K562 (cell line): ENCODE measurements around the gene DMXL1. TPM values are rescaled to one million over a fixed set of nuclear protein-coding genes. Genes with fewer than 3 reads are reported as not detected.

Experiments
- CAMTA2 ChIP-seq: fragments of 250-450 bp; sonication (Bioruptor Pico); conservative IDR thresholded peaks from 2 replicates; pipeline ENCODE4 v1.5.1; 2022
- CREM ChIP-seq: IDR thresholded peaks from 2 replicates; pipeline ENCODE4 v1.6.1; 2014; ENCODE audit warnings: antibody characterized with exemption, low read depth
- DPF2 ChIP-seq: fragments of 450-650 bp; IDR thresholded peaks from 2 replicates; pipeline ENCODE4 v1.6.1; 2016
- ETV1 ChIP-seq: fragments of 450-650 bp; conservative IDR thresholded peaks from 2 replicates; pipeline ENCODE4 v1.6.1; 2016; ENCODE audit warnings: missing genetic modification characterization, control low read depth, low read depth, missing compliant biosample characterization
- FOXK2 ChIP-seq, 2 experiments: fragments of 450-650 bp; IDR thresholded peaks in 1 of 2; conservative IDR thresholded peaks in 1 of 2; 2 replicates each; pipeline ENCODE4 v1.6.1; 2016; ENCODE audit warnings: low read depth in 2 of 2, mild to moderate bottlenecking in 1 of 2
- MED1 ChIP-seq: sonication (generic); formaldehyde crosslinking; IDR thresholded peaks from 2 replicates; pipeline ENCODE4 v1.8.1; 2023; ENCODE audit warnings: missing genetic modification reagents, borderline replicate concordance
- MEIS2 ChIP-seq: fragments of 450-650 bp; IDR thresholded peaks from 2 replicates; pipeline ENCODE4 v1.6.1; 2014; ENCODE audit warnings: mild to moderate bottlenecking; ENCODE audit not compliant: partially characterized antibody
- PKNOX1 ChIP-seq: fragments of 450-650 bp; IDR thresholded peaks from 2 replicates; pipeline ENCODE4 v1.6.1; 2016
- POLR2AphosphoS2 ChIP-seq: IDR thresholded peaks from 2 replicates; pipeline ENCODE4 v1.6.1; 2012; ENCODE audit warnings: low read length, improper control_type of control experiment
- SIX5 ChIP-seq, 2 experiments: IDR thresholded peaks; 2 replicates each; pipeline ENCODE4 v1.6.1; 2011; ENCODE audit warnings: low read length in 2 of 2, borderline replicate concordance in 1 of 2, low read depth in 1 of 2, mild to moderate bottlenecking in 1 of 2, moderate library complexity in 1 of 2; ENCODE audit not compliant: insufficient read depth in 1 of 2
- STAT5B ChIP-seq: fragments of 250-450 bp; sonication (Bioruptor Pico); IDR thresholded peaks from 2 replicates; pipeline ENCODE4 v1.8.0; 2021; ENCODE audit warnings: mild to moderate bottlenecking, inconsistent platforms
- THRA ChIP-seq: fragments of 450-650 bp; IDR thresholded peaks from 2 replicates; pipeline ENCODE4 v1.6.1; 2017; ENCODE audit warnings: mild to moderate bottlenecking, moderate library complexity
- TSC22D4 ChIP-seq: fragments of 450-650 bp; IDR thresholded peaks from 2 replicates; pipeline ENCODE4 v1.6.1; 2016; ENCODE audit warnings: missing genetic modification characterization, missing biosample characterization, control low read depth
- ZNF589 ChIP-seq: fragments of 200-800 bp; sonication (Bioruptor generic); IDR thresholded peaks from 2 replicates; pipeline ENCODE4 v1.6.1; 2016; ENCODE audit warnings: low read depth, missing genetic modification characterization, missing compliant biosample characterization
- ZNF76 ChIP-seq: fragments of 250-450 bp; sonication (Bioruptor Pico); IDR thresholded peaks from 2 replicates; pipeline ENCODE4 v1.4.0; 2020; ENCODE audit warnings: mild to moderate bottlenecking, moderate library complexity, borderline replicate concordance
- polyA plus RNA-seq, 8 experiments: library from polyadenylated mRNA; depleted of rRNA in 4 of 8; stranded (reverse) in 5 of 8; unstranded in 3 of 8; fragments of >200 nt; fragmentation: Nextera tagmentation in 2 of 8; fragmentation: Illumina TruSeq in 1 of 8; extraction: Ambion mirVana in 2 of 8; extraction: Trizol in 1 of 8; gene quantifications; 2 replicates each; pipeline versions ENCODE4 v1.2.1 to v1.2.3, GENCODE V29; 2011 to 2014; ENCODE audit warnings: inconsistent platforms in 1 of 8, missing spikeins in 1 of 8
- total RNA-seq, 7 experiments: library from RNA; depleted of rRNA in 6 of 7; stranded (reverse); fragments of >200 nt in 6 of 7; fragmentation: Illumina TruSeq in 2 of 7; extraction: Trizol in 2 of 7; gene quantifications; 2 replicates each; pipeline versions ENCODE4 v1.2.1 to v1.2.3, GENCODE V29; 2011 to 2021; ENCODE audit warnings: low replicate concordance in 1 of 7
- TF ChIP-seq, protein P1 (sequence below): fragments of 450-650 bp; IDR thresholded peaks from 2 replicates; pipeline ENCODE4 v1.6.1; 2016; ENCODE audit warnings: low read depth
- TF ChIP-seq, protein P2 (sequence below): fragments of 200-400 bp; formaldehyde crosslinking; IDR thresholded peaks from 2 replicates; pipeline ENCODE4 v1.6.1; 2017; ENCODE audit warnings: mild to moderate bottlenecking, low read depth, low read length, moderate library complexity

DMXL1 gene
- total and polyA plus RNA-seq, 9 of the 15 experiments (the other 6 are each of a cell fraction or from before 2014, with no cell fraction given) = 8.3 to 40.3 (median 30.6) TPM

DNA sequence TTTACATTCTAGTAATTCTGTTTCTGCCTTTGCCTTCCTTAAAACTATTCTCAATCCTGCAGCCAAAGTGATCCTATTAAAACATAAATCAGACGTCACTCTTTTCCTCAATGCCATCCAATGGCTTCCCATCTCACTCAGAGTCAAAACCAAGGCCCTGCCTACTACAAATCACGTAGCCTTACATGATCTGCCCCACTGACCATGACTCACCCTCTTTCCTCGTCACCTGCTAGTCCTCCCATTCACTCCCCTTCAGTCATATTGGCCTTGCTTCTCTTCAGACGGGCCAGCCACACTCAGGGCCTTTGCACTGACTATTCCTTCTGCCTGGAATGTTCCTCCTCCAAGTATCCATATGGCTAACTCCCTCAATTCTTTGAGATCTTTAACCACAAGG is 39.0 kb upstream of the DMXL1 start (continued):
- TF ChIP-seq, protein P1, sequence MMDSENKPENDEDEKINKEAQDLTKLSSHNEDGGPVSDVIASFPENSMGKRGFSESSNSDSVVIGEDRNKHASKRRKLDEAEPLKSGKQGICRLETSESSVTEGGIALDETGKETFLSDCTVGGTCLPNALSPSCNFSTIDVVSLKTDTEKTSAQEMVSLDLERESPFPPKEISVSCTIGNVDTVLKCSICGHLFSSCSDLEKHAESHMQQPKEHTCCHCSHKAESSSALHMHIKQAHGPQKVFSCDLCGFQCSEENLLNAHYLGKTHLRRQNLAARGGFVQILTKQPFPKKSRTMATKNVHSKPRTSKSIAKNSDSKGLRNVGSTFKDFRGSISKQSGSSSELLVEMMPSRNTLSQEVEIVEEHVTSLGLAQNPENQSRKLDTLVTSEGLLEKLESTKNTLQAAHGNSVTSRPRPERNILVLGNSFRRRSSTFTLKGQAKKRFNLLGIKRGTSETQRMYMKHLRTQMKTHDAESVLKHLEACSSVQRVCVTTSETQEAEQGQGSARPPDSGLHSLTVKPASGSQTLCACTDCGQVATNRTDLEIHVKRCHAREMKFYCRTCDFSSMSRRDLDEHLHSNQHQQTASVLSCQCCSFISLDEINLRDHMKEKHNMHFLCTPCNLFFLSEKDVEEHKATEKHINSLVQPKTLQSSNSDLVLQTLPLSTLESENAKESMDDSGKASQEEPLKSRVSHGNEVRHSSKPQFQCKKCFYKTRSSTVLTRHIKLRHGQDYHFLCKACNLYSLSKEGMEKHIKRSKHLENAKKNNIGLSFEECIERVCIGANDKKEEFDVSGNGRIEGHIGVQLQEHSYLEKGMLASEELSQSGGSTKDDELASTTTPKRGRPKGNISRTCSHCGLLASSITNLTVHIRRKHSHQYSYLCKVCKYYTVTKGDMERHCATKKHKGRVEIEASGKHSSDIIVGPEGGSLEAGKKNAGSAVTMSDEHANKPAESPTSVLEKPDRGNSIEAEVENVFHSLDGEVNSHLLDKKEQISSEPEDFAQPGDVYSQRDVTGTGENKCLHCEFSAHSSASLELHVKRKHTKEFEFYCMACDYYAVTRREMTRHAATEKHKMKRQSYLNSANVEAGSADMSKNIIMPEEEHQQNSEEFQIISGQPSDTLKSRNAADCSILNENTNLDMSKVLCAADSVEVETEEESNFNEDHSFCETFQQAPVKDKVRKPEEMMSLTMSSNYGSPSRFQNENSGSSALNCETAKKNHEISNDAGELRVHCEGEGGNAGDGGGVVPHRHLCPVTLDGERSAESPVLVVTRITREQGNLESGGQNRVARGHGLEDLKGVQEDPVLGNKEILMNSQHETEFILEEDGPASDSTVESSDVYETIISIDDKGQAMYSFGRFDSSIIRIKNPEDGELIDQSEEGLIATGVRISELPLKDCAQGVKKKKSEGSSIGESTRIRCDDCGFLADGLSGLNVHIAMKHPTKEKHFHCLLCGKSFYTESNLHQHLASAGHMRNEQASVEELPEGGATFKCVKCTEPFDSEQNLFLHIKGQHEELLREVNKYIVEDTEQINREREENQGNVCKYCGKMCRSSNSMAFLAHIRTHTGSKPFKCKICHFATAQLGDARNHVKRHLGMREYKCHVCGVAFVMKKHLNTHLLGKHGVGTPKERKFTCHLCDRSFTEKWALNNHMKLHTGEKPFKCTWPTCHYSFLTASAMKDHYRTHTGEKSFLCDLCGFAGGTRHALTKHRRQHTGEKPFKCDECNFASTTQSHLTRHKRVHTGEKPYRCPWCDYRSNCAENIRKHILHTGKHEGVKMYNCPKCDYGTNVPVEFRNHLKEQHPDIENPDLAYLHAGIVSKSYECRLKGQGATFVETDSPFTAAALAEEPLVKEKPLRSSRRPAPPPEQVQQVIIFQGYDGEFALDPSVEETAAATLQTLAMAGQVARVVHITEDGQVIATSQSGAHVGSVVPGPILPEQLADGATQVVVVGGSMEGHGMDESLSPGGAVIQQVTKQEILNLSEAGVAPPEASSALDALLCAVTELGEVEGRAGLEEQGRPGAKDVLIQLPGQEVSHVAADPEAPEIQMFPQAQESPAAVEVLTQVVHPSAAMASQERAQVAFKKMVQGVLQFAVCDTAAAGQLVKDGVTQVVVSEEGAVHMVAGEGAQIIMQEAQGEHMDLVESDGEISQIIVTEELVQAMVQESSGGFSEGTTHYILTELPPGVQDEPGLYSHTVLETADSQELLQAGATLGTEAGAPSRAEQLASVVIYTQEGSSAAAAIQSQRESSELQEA = no peak
- TF ChIP-seq PKNOX1 (peak; percentile 37), MED1 (CRISPR knock-in tag) (no peak), CREM (peak; percentile 63), DPF2 (0 out of 2 replicates have a peak, but pooled peaks have one; percentile 39), ZNF76 (CRISPR knock-in tag) (no peak), TSC22D4 (tag) (no peak), POLR2AphosphoS2 (no peak), THRA (no peak), SIX5 (IDR thresholded peaks at IDR 0.05; ENCODE audit: borderline replicate concordance in 1 of 2, insufficient read depth in 1 of 2, low read depth in 1 of 2, low read length in 2 of 2) (no peak), ETV1 (tag) (no peak), ZNF589 (CRISPR knock-in tag) (no peak), FOXK2 (conservative IDR thresholded peaks at IDR 0.05 in 1 of 2, IDR thresholded peaks at IDR 0.05 in 1 of 2; ENCODE audit: low read depth in 2 of 2) (no peak), STAT5B (CRISPR knock-in tag) (no peak), MEIS2 (peak; percentile 51), CAMTA2 (CRISPR knock-in tag) (no peak)
- TF ChIP-seq, protein P2, sequence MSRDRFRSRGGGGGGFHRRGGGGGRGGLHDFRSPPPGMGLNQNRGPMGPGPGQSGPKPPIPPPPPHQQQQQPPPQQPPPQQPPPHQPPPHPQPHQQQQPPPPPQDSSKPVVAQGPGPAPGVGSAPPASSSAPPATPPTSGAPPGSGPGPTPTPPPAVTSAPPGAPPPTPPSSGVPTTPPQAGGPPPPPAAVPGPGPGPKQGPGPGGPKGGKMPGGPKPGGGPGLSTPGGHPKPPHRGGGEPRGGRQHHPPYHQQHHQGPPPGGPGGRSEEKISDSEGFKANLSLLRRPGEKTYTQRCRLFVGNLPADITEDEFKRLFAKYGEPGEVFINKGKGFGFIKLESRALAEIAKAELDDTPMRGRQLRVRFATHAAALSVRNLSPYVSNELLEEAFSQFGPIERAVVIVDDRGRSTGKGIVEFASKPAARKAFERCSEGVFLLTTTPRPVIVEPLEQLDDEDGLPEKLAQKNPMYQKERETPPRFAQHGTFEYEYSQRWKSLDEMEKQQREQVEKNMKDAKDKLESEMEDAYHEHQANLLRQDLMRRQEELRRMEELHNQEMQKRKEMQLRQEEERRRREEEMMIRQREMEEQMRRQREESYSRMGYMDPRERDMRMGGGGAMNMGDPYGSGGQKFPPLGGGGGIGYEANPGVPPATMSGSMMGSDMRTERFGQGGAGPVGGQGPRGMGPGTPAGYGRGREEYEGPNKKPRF = no peak
